OCI-M1 (cell line): ENCODE measurements around the gene ARHGEF19.

Source experiments
- DNase-seq: peaks from one replicate; lab custom pipeline; 2025; lab: John Stamatoyannopoulos, UW

The ARHGEF19 gene

DNA sequence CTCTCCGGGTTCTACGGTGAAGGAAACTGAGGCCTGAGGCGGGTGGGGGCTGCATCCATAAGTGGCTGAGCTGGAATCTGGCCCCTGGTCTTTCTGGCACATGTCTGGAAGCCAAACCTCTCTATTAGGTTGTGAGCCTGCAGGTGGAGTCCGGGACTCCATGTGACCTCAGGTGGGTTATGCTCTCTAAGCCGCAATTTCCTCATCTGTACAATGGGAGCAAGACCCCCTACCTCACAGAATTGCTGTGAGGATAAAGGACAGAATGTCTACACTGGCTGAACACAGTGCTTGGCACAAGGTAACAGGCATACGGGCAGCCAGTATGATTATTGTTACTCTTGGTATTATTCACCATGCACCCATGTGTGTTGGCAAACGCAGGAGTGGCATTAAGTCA, 63.3 kb downstream of the ARHGEF19 start:
- no peak for DNase-seq

DNA sequence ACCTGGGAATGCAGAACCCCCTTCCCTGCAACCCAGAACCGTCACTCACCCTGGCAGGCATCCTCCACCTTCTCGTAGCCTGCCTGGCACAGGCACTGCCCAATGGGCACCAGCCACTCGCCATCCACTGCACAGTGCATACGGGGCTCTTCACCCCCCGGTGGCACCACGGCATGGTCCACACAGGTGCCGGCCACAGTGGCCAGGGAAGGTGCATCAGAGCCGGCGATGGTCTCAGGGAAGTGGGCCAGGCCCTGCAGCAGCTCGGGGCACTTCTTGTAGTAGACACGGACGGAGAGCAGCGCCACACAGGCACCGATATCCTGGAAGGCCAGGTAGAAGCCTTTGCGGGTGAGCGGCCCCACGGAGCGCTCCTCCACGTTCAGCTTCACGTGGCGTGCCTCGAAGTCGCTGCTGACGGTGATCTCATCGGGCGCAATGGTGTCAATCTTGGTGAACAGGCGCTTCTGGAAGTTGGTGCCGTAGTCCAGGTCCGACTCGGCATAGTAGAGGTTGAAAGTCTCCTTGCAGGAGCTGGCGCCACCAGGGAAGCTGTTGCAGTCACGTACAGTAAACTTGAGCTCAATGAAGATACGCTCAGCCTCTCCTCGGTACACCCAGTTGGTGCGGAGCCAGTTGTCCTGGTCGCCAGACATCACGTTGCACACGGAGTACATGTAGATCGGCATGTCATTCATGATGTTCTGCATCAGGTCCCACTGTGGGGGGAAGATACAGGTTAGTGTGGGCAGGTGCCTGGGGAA, 63.9 kb downstream of the ARHGEF19 start:
- no peak for DNase-seq
